ENCODE measurements around the gene ETS1.
"Not testable (repeated sequence)": the region's sequence is repeated elsewhere in the genome, so short reads cannot be mapped to it uniquely, and the experiment has no call there.

Gene ETS1

DNA sequence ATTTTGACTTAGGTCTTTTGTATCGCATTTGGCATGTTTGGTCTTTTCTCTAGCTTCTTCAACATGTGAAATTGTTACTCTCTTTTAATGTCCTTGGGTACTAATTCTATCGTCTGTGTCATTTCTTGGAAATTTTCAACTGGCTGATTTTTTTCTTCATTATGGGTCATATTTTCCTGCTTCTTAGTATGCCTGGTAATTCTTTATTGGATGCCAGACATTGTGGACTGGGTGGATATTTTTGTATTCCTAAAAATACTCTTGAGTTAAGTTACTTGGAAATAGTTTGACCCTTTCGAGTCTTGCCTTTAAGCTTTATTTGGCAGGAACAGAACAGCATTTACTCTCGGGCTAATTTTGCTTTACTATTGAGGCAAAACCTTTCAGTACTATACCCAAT is 140.1 kb downstream of the ETS1 start:
- no peak overlapping the region for H3K4me3 Mint-ChIP-seq
- CTCF ChIA-PET = interaction anchor here (0.8 kb wide), 1 partner anchor 77 kb away, joined by 3 read pairs; no protein-coding TSS in a partner anchor
- no peaks in the 10 kb centered on the region for H3K27me3 Mint-ChIP-seq
- H3K9me3 Mint-ChIP-seq = peaks cover 12% of the 10 kb centered on the region
- DNase-seq = no peak
- peaks cover 16% of the 10 kb centered on the region for H3K4me1 Mint-ChIP-seq
- H3K36me3 Mint-ChIP-seq = peaks cover 15% of the 10 kb centered on the region
- H3K27ac Mint-ChIP-seq = no peak overlapping the region

DNA sequence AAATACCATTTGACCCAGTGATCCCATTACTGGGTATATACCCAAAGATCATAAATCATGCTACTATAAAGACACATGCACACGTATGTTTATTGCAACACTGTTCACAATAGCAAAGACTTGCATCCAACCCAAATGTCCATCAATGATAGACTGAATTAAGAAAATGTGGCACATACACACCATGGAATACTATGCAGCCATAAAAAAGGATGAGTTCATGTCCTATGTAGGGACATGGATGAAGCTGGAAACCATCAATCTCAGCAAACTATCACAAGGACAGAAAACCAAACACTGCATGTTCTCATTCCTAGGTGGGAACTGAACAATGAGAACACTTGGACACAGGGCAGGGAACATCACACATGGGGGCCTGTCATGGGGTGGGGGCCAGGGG is 141.4 kb downstream of the ETS1 start:
- not testable (repeated sequence) for H3K27ac Mint-ChIP-seq
- peaks cover 15% of the 10 kb centered on the region for H3K9me3 Mint-ChIP-seq

DNA sequence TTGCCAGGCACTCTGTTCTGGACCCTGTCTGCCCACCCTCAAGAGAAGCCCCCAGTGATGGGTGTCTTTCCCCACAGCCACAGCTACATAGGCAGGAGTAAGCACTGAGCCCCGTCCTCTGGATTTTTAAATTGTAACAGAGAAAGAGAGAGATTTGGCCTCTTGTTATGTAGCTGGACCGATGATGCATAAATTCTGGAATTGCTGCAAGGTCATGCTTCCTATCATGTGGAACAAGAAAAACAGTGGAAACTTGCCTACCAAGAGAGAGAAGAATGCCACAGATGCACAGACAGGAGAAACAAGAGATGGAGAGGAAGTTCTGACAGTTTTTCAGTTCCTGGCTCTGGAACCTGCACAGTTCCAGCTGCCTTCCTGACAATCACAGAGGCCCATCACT is 150.2 kb downstream of the ETS1 start:
- Mint-ChIP-seq H3K36me3 (peaks cover 2% of the 10 kb centered on the region), H3K4me3 (no peak overlapping the region), H3K27me3 (no peaks in the 10 kb centered on the region), H3K4me1 (peaks cover 3% of the 10 kb centered on the region), H3K9me3 (peaks cover 3% of the 10 kb centered on the region), H3K27ac (no peak overlapping the region)
- CTCF ChIA-PET = no interaction called here
- no peak for DNase-seq

More for the DNA sequence above, 141.4 kb downstream of the ETS1 start:
- peaks cover 13% of the 10 kb centered on the region for H3K36me3 Mint-ChIP-seq
- H3K4me3 Mint-ChIP-seq, H3K27me3 Mint-ChIP-seq, CTCF ChIA-PET, DNase-seq: not testable (repeated sequence)
- peaks cover 20% of the 10 kb centered on the region for H3K4me1 Mint-ChIP-seq

DNA sequence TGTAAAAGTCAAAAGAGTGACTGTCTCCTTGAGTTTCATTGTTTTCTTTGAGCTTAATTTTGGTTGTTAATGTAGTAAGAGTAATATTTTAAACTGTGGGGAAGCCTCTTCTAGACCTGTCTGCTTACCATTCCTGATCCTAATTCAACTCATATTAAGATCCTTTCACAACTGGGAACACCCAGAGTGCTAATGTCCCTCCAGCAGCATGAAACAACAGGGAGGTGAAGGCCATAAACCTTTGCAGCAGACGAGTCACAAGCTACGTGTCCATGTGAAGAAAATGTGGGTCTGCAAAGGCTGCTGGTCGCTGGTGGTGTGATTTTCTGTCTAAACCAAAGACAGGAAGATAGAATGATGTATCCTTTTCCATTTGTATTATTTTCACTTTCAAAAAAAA is 152.5 kb downstream of the ETS1 start:
- H3K4me1 Mint-ChIP-seq = no peaks in the 10 kb centered on the region
- H3K36me3 Mint-ChIP-seq = peaks cover 2% of the 10 kb centered on the region
- H3K4me3 Mint-ChIP-seq = no peak overlapping the region
- H3K27me3 Mint-ChIP-seq = no peaks in the 10 kb centered on the region
- no peak overlapping the region for H3K27ac Mint-ChIP-seq
- CTCF ChIA-PET = no interaction called here
- H3K9me3 Mint-ChIP-seq = no peaks in the 10 kb centered on the region
- DNase-seq = no peak

DNA sequence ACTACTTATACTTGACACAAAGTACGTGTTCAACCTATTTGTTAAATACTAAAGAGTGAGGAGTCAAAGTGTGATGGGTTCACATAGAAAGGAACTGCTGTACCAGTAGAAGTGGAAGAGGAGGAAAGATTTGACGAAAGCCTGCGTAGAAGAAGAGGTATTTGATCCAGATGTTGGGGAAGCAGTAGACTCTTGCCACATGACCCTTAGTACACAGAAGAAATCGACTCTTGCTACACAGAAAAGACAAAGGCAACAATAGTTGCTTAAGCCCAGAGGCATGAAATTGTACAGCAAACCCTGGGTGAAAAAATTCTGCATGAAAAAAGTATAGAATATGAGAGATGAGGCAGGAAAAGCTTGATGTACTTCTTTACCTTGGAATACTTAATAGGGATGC is 152.9 kb downstream of the ETS1 start:
- H3K9me3 Mint-ChIP-seq = no peaks in the 10 kb centered on the region
- no peak overlapping the region for H3K4me3 Mint-ChIP-seq
- DNase-seq = no peak
- H3K27ac Mint-ChIP-seq = no peak overlapping the region
- H3K27me3 Mint-ChIP-seq = no peaks in the 10 kb centered on the region
- no peaks in the 10 kb centered on the region for H3K36me3 Mint-ChIP-seq
- CTCF ChIA-PET = no interaction called here
- no peaks in the 10 kb centered on the region for H3K4me1 Mint-ChIP-seq

DNA sequence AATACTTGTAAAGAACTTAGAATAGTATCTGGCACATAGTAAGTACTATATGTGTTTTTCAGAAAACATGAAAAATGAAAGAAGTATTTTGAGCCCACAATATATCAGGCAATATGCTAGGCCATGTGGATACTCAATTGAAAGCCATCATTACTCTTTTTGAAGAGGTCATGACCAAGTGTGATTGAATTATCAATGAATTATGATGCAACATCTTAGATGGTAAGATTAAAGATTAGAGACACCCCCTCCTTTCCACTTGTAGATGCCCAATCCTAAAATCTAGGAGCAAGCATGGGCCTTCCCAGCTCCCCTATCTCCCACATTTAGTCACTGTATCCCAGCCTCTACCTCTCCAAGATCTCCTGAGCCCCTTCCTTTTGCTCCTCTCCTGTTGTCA is 154.4 kb downstream of the ETS1 start:
- Mint-ChIP-seq H3K4me3 (no peak overlapping the region), H3K9me3 (no peaks in the 10 kb centered on the region), H3K27me3 (no peaks in the 10 kb centered on the region), H3K36me3 (no peaks in the 10 kb centered on the region), H3K27ac (no peak overlapping the region), H3K4me1 (no peaks in the 10 kb centered on the region)
- DNase-seq = no peak
- CTCF ChIA-PET = no interaction called here

DNA sequence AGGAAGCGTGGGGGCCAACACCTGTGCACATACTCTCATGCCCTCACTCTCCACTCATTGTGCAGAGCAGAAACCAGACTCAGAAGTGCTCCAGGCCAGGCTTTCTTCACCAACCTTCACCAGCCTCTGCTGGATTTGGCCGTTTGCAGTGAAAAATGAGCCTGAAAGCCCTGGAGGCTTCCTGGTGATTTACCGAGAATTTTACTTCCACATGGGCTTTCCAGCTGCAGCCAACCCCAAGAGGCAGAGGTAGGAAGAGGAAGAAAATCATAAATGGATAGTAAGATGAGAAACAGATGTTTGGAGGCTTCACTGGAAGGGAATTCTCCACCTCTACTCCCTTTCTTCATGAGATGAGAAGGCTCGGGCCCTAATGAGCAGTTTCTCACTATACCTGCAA is 155.4 kb downstream of the ETS1 start:
- CTCF ChIA-PET = interaction anchor here (1.1 kb wide), 1 partner anchor 14 kb away, joined by 4 read pairs; no protein-coding TSS in a partner anchor
- no peaks in the 10 kb centered on the region for H3K9me3 Mint-ChIP-seq

DNA sequence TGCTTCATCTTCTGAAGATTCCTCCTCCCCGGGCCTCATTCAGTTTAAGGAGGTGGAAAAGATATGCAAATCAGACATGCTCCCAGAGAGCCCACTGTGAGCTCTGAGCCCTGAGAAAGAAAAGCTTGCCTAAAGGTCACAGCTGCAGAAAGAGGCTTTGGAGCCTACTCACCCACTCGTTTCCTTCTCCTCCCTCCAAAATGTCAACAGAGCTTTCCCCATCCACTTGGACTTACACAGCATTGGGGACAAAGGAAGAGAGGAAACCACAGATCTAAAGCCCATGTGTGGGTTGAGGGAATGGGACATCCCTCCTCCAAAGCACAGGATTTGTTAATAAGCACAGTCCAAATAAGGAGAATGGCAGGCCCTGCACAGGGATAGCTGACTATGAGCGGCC is 158.4 kb downstream of the ETS1 start:
- Mint-ChIP-seq H3K4me1 (no peaks in the 10 kb centered on the region), H3K9me3 (no peaks in the 10 kb centered on the region), H3K27me3 (no peaks in the 10 kb centered on the region), H3K27ac (no peak overlapping the region), H3K36me3 (no peaks in the 10 kb centered on the region), H3K4me3 (no peak overlapping the region)
- CTCF ChIA-PET = interaction anchor here (1.1 kb wide), 1 partner anchor 106 kb away, joined by 3 read pairs; no protein-coding TSS in a partner anchor
- DNase-seq = no peak

More for the DNA sequence above, 155.4 kb downstream of the ETS1 start:
- Mint-ChIP-seq H3K27me3 (no peaks in the 10 kb centered on the region), H3K36me3 (no peaks in the 10 kb centered on the region), H3K4me3 (no peak overlapping the region), H3K4me1 (no peaks in the 10 kb centered on the region), H3K27ac (peak overlapping the region; percentile 53)
- no peak for DNase-seq

DNA sequence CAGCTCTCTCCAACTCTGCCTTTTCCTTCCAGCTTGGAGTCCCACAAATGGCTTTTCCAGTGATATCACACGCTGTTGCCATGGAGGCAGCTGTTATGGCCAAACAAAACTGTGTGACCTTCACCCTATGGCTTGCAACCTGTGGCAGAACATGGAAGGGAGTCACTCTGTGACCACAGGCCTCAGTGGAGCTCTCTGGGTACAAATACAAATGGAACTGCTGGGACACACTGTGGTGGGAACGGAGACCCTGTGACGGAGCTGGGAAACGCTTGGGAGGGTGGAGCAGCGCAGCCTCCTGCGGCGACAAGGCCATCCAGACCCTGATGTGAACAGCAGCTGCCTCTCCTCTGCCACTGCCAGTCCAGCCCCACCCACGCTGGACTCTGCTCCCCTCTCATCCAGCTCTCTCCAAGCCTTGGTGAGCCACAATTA is 162.5 kb downstream of the ETS1 start:
- no peaks in the 10 kb centered on the region for H3K9me3 Mint-ChIP-seq
- no peak overlapping the region for H3K27ac Mint-ChIP-seq
- DNase-seq = no peak
- no peak overlapping the region for H3K4me3 Mint-ChIP-seq
- peaks cover 17% of the 10 kb centered on the region for H3K4me1 Mint-ChIP-seq
- H3K27me3 Mint-ChIP-seq = no peaks in the 10 kb centered on the region
- CTCF ChIA-PET = interaction anchor here (0.8 kb wide), 1 partner anchor 136 kb away, joined by 3 read pairs; no protein-coding TSS in a partner anchor
- H3K36me3 Mint-ChIP-seq = no peaks in the 10 kb centered on the region

DNA sequence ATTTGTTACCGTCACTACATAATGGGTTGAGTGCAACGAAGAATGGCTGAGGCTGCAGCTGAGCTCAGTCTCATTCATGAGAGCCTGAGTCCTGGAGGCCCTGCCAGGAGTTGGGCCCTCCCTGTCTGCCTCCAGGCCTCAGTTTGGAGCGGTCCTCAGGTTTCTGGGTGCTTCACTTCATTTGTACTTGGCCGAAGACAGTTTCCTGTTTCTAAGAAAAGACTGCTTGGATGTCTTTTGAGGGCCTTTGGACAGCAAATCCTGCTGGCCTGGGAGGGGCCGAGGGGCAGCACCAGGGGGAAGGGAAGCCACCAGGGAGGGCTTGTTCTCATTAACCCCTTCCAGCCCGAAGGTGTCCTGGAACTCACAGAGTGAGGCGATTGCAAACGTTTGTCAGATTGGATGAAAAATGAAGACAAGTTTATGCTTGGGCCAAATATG is 163.1 kb downstream of the ETS1 start:
- CTCF ChIA-PET = interaction anchor here (0.8 kb wide), 1 partner anchor 135 kb away, joined by 3 read pairs; no protein-coding TSS in a partner anchor
- H3K4me1 Mint-ChIP-seq = peaks cover 17% of the 10 kb centered on the region
- H3K4me3 Mint-ChIP-seq = no peak overlapping the region
- DNase-seq = no peak
- no peaks in the 10 kb centered on the region for H3K9me3 Mint-ChIP-seq
- no peaks in the 10 kb centered on the region for H3K27me3 Mint-ChIP-seq
- no peak overlapping the region for H3K27ac Mint-ChIP-seq
- H3K36me3 Mint-ChIP-seq = no peaks in the 10 kb centered on the region

DNA sequence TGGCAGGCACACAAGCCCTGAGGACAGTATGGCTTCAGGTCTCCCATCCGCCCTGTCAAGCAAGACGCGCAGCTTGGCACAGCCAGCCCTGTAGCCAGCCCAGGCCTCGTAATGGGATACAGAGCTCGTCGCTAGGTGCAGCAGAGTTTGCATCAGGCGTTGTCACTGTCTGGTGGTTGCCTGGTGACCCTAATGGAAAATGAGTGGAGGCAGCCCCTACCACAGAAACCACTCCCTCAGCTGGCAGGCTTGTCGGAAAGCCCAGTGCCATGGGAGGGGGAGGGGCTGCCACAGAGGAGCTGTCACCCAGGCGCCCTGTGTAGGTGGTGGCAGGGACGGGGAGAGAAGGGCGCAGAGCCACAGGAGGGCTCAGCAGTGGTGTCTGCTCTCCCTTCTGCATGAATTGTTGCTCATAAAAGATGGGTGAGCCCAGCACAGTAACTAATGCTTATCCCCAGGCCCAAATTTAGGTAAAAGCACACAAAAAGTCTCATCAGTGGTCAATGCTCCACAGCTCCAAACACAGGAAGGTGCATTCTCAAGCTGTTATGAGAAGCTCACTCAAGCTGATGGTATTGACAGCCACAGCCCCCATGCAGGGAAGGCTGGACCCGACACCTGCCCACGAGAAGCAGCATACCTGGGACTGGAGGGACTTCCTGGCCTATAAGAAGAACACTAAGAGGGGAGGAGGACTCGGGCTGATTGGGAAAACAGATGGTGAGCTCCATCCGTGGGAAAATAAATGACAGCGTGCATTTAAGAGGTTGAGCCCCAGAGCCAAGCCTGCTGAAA is 164.6 kb downstream of the ETS1 start:
- Mint-ChIP-seq H3K4me3 (no peak overlapping the region), H3K27me3 (no peaks in the 10 kb centered on the region), H3K4me1 (peaks cover 17% of the 10 kb centered on the region)

DNA sequence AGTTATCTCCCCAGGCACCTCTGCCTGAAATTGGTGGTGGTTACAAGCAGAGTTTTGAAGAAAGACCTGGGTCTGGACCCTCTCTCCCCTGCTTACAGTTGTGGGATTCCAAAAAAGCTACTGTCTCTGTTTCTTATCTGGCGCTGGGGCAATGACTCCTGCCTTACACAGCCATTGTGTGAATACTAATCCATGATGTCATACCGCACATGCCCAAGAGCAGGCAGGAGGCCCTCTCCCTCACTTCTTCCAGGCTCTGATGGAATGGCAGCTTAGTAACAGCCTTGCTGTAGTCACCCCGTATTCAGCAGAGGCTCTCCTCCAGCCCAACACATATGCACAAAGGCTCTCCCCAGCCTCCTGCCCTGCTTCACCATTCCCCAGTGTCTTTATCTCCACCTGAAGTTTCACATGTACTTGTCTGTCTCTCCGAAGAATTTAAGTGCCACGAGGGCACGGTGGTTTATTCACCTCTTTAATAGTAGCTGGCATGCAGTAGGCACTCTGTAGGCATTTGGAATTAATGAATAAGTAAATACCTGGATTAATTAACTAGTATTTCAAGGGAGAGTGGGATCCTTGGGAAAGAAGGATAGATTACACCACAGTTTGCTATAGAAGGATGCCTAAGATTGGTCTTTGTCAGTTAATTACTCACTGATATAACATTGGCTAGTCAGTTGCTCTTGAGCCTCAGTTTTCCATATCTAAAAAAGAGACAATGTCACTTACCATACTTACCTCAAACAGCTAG is 165.6 kb downstream of the ETS1 start:
- CTCF ChIA-PET = interaction anchor here (1.1 to 2.2 kb wide), 8 partner anchors 11 to 209 kb away, joined by 3 to 7 read pairs (median 3); no protein-coding TSS in a partner anchor
- Mint-ChIP-seq H3K36me3 (no peaks in the 10 kb centered on the region), H3K4me3 (no peak overlapping the region), H3K9me3 (no peaks in the 10 kb centered on the region), H3K27ac (no peak overlapping the region), H3K27me3 (no peaks in the 10 kb centered on the region), H3K4me1 (peaks cover 21% of the 10 kb centered on the region)
- DNase-seq = no peak

More for the DNA sequence above, 164.6 kb downstream of the ETS1 start:
- CTCF ChIA-PET = interaction anchor here (0.9 to 2.2 kb wide), 10 partner anchors 14 to 208 kb away, joined by 3 to 7 read pairs (median 3); no protein-coding TSS in a partner anchor
- Mint-ChIP-seq H3K27ac (no peak overlapping the region), H3K36me3 (no peaks in the 10 kb centered on the region), H3K9me3 (no peaks in the 10 kb centered on the region)
- DNase-seq = peak; percentile 77

DNA sequence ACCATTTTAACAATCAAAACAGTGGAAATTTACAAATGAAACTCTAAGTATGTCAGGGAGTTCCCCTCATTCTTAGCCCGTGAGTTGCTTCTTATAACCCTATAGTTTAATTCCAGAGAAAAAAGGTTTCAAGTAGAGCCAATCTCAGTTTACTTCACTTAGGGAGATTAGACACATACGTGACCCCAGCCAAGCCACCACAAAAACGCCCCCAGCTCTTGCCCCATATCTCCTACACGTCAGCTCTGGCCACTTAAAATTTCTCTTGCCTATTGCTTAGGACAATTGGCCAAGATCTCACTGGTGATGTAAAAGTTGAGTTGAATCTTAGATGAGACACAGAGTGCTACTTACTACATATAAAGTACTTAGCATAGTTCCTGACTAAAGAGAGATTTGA is 166.4 kb downstream of the ETS1 start:
- Mint-ChIP-seq H3K4me1 (peaks cover 21% of the 10 kb centered on the region), H3K36me3 (no peaks in the 10 kb centered on the region), H3K9me3 (no peaks in the 10 kb centered on the region), H3K4me3 (no peak overlapping the region), H3K27ac (no peak overlapping the region), H3K27me3 (no peaks in the 10 kb centered on the region)
- CTCF ChIA-PET = interaction anchor here (0.5 to 2.1 kb wide), 5 partner anchors 11 to 210 kb away, joined by 3 to 6 read pairs (median 3); no protein-coding TSS in a partner anchor
- DNase-seq = no peak

DNA sequence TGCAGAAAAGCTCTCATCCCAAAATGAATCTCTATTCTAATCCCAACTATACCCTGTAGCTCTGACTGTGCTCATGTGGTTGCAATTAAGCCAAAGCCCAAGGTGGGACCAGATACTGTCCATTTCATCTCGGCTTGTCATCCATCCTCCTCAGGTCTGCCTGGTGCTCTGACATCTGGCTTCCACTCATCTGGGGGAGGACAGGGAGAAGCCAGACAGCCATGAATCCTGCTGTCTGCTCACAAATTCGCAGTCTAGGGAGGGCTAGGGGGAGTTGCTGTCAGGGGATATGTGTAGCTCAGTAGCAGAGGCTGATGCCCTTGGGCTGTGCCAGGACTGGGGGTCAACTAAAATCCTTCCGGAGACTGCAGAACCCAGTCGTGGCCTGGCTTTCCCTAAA is 167.1 kb downstream of the ETS1 start:
- Mint-ChIP-seq H3K4me1 (peaks cover 25% of the 10 kb centered on the region), H3K27me3 (no peaks in the 10 kb centered on the region), H3K4me3 (no peak overlapping the region), H3K36me3 (no peaks in the 10 kb centered on the region), H3K9me3 (no peaks in the 10 kb centered on the region), H3K27ac (no peak overlapping the region)
- DNase-seq = no peak
- CTCF ChIA-PET = interaction anchor here (0.9 to 1.3 kb wide), 3 partner anchors 10 to 122 kb away, joined by 3 to 4 read pairs (median 3); no protein-coding TSS in a partner anchor
